HCT116 (cell line): ENCODE measurements around the gene ZDHHC4. TPM values are rescaled to one million over a fixed set of nuclear protein-coding genes. Genes with fewer than 3 reads are reported as not detected.

Experiments used
- ATAC-seq: fragments of 200-7000 bp; cut with Tn5 transposase; 2 replicates; pipeline ENCODE4 v1.9.1; 2020; ENCODE audit warnings: mild to moderate bottlenecking, moderate library complexity
- BruUV-seq: library from RNA; stranded (reverse); fragments of 400-500 nt; replicated peaks from 2 replicates; lab custom pipeline; 2021; lab: Mats Ljungman, UMichigan
- CTCF ChIA-PET: fragments of 300-600 bp; sonication (Branson Sonifier 250); formaldehyde crosslinking; loops from one replicate; lab custom pipeline; 2021; ENCODE audit warnings: antibody characterized with exemption; lab: Charles Lee
- POLR2A ChIA-PET: fragments of 300-600, 350-600 bp; sonication (Branson Sonifier 250); formaldehyde crosslinking; loops from one replicate; lab custom pipeline; 2021; ENCODE audit warnings: antibody characterized with exemption; lab: Charles Lee
- RAD21 ChIA-PET, 2 experiments: fragments of 300-600 bp; sonication (Branson Sonifier 250); formaldehyde crosslinking; loops; one replicate each; lab custom pipeline; 2023; ENCODE audit warnings: low total read pairs in 2 of 2; ENCODE audit not compliant: uncharacterized antibody in 2 of 2, unreplicated experiment in 2 of 2, low non-redundant PET in 1 of 2; lab: Charles Lee
- DNase-seq: peaks from one replicate; pipeline ENCODE4 v3.0.0-alpha.2; 2010; ENCODE audit warnings: low read depth, low spot score
- H2AFZ ChIP-seq: fragments of 200-600 bp; shearing (Covaris generic), sonication (generic); 2 replicates; pipeline ENCODE4 v1.6.1; 2017; ENCODE audit warnings: low read depth, mixed run types, mixed read lengths, antibody characterized with exemption, low read length; ENCODE audit not compliant: poor library complexity, severe bottlenecking
- H3K27ac ChIP-seq: 2 replicates; pipeline ENCODE4 v1.5.1; 2012; ENCODE audit warnings: low read depth, low read length
- H3K27me3 ChIP-seq: fragments of 200-600 bp; sonication (generic); 2 replicates; pipeline ENCODE4 v1.6.1; 2016; ENCODE audit warnings: mixed run types, low read length, mixed read lengths; ENCODE audit not compliant: insufficient read depth
- H3K36me3 ChIP-seq, 2 experiments: fragments of 200-500 bp in 1 of 2; fragments of 200-600 bp in 1 of 2; sonication (Bioruptor generic) in 1 of 2; sonication (generic) in 1 of 2; 2 replicates each; pipeline versions ENCODE4 v1.5.1 to v1.6.1; 2014 to 2016; ENCODE audit warnings: low read length in 2 of 2, inconsistent platforms in 1 of 2, mixed read lengths in 1 of 2, mixed run types in 1 of 2; ENCODE audit not compliant: insufficient read depth in 2 of 2, control insufficient read depth in 1 of 2
- H3K4me1 ChIP-seq, 2 experiments: fragments of 200-600 bp in 1 of 2; sonication (generic) in 1 of 2; 2 replicates each; pipeline versions ENCODE4 v1.5.1 to v1.6.1; 2012 to 2017; ENCODE audit warnings: low read length in 2 of 2, inconsistent platforms in 1 of 2, mild to moderate bottlenecking in 1 of 2, mixed read lengths in 1 of 2, mixed run types in 1 of 2, moderate library complexity in 1 of 2; ENCODE audit not compliant: insufficient read depth in 2 of 2, control insufficient read depth in 1 of 2
- H3K4me2 ChIP-seq: fragments of 200-600 bp; sonication (generic); 2 replicates; pipeline ENCODE4 v1.6.1; 2017; ENCODE audit warnings: mixed run types, low read length, mixed read lengths
- H3K4me3 ChIP-seq, 2 experiments: fragments of 200-600 bp in 1 of 2; sonication (generic) in 1 of 2; replicated peaks in 1 of 2; 2 replicates each; pipeline ENCODE4 v1.5.1; 2011 to 2016; ENCODE audit warnings: low read length in 2 of 2, control low read depth in 1 of 2, low read depth in 1 of 2, mild to moderate bottlenecking in 1 of 2, mixed read lengths in 1 of 2, mixed run types in 1 of 2
- H3K79me2 ChIP-seq: fragments of 200-600 bp; sonication (generic); 2 replicates; pipeline ENCODE4 v1.6.1; 2017; ENCODE audit warnings: mild to moderate bottlenecking, mixed run types, low read length, moderate library complexity, mixed read lengths; ENCODE audit not compliant: insufficient read depth
- H3K9ac ChIP-seq: fragments of 200-600 bp; sonication (generic); 2 replicates; pipeline ENCODE4 v1.6.1; 2016; ENCODE audit warnings: low read length, mixed read lengths
- H3K9me2 ChIP-seq: fragments of 200-600 bp; sonication (generic), shearing (Covaris generic); 2 replicates; pipeline ENCODE4 v1.6.1; 2017; ENCODE audit warnings: mixed run types, mild to moderate bottlenecking, moderate library complexity; ENCODE audit not compliant: insufficient read depth
- H3K9me3 ChIP-seq, 2 experiments: fragments of 200-500 bp in 1 of 2; fragments of 200-600 bp in 1 of 2; sonication (Bioruptor generic) in 1 of 2; sonication (generic) in 1 of 2; 2 replicates each; pipeline ENCODE4 v1.6.1; 2014 to 2017; ENCODE audit warnings: low read length in 2 of 2, mixed read lengths in 2 of 2, inconsistent platforms in 1 of 2, low read depth in 1 of 2, mild to moderate bottlenecking in 1 of 2, mixed run types in 1 of 2, moderate library complexity in 1 of 2; ENCODE audit not compliant: control insufficient read depth in 1 of 2, insufficient read depth in 1 of 2
- H4K20me1 ChIP-seq: fragments of 200-600 bp; sonication (generic), shearing (Covaris generic); 2 replicates; pipeline ENCODE4 v1.6.1; 2017; ENCODE audit warnings: mixed run types, mild to moderate bottlenecking, moderate library complexity; ENCODE audit not compliant: insufficient read depth
- EZH2 ChIP-seq: fragments of 200-600 bp; sonication (generic); IDR thresholded peaks from 2 replicates; pipeline ENCODE4 v1.6.1; 2017; ENCODE audit warnings: antibody characterized with exemption, mixed run types
- FOSL1 ChIP-seq: IDR thresholded peaks from 2 replicates; pipeline ENCODE4 v1.6.1; 2012; ENCODE audit warnings: low read depth
- POLR2AphosphoS5 ChIP-seq: IDR thresholded peaks from 2 replicates; pipeline ENCODE4 v1.6.1; 2011; ENCODE audit warnings: mild to moderate bottlenecking, low read depth, low read length, moderate library complexity
- SP1 ChIP-seq: IDR thresholded peaks from 2 replicates; pipeline ENCODE4 v1.6.1; 2012; ENCODE audit warnings: low read depth
- SRF ChIP-seq: IDR thresholded peaks from 2 replicates; pipeline ENCODE4 v1.6.1; 2012; ENCODE audit warnings: low read depth
- TCF7L2 ChIP-seq: IDR thresholded peaks from 2 replicates; pipeline ENCODE4 v1.7.0; 2011; ENCODE audit warnings: borderline replicate concordance, inconsistent platforms; ENCODE audit not compliant: insufficient read depth, insufficient read length; ENCODE audit errors: extremely low read depth
- ZFX ChIP-seq: fragments of 450-650 bp; IDR thresholded peaks from 2 replicates; pipeline ENCODE4 v1.6.1; 2017
- intact Hi-C: fragments of 100-400 bp; cut with micrococcal nuclease; formaldehyde crosslinking; loops from 2 replicates; pipeline ENCODE4 v1.10.0; 2022
- total RNA-seq: library from RNA; stranded (reverse); gene quantifications from one replicate; pipeline ENCODE4 v1.2.1, GENCODE V29; 2021; ENCODE audit not compliant: unreplicated experiment
- TF ChIP-seq, protein P1 (sequence below): IDR thresholded peaks from 2 replicates; pipeline ENCODE4 v1.6.1; 2012

ZDHHC4 gene
- total RNA-seq, 1 experiment from 2014 or later: 59.3 TPM

DNA sequence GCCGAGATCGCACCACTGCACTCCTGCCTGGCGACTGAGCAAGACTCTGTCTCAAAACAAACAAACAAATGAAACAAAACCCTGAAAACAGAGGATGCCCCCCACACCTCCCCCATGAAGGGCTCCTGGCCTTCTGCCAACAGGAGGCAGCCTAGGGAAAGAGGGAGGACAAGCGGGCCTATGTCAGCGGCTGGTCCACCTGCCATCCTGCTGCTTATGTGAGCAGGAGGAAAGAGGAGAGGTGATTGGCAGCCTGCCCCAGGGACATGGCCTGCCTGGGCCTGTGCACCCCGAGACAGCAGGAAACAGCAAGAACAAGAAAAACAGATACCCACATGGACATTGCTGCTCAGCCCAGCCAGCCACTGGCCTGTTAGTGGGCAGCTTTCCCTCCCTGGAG lies 50.8 kb downstream of the ZDHHC4 start:
- no peak for ATAC-seq
- Histone ChIP-seq H3K9ac (no peak overlapping the region), H3K27me3 (no peaks in the 10 kb centered on the region), H2AFZ (no peak overlapping the region), H3K36me3 (no peaks in the 10 kb centered on the region), H3K27ac (no peak overlapping the region), H3K9me2 (no peaks in the 10 kb centered on the region), H4K20me1 (no peaks in the 10 kb centered on the region), H3K4me1 (peaks cover 4 to 5% of the 10 kb centered on the region in 2 experiments; a peak in 2 of 4 replicates), H3K9me3 (no peaks in the 10 kb centered on the region), H3K79me2 (no peaks in the 10 kb centered on the region), H3K4me3 (no peak overlapping the region), H3K4me2 (no peak overlapping the region)
- no peak for TF ChIP-seq TCF7L2
- no peak for TF ChIP-seq EZH2
- no peak for TF ChIP-seq FOSL1
- TF ChIP-seq SP1: no peak
- no peak; the same call in 1 of the 2 replicates for TF ChIP-seq ZFX
- no peak for TF ChIP-seq POLR2AphosphoS5
- TF ChIP-seq SRF: no peak
- no peak for DNase-seq
- ChIA-PET CTCF (no interaction called here), RAD21 (no interaction called here), POLR2A (no interaction called here)
- intact Hi-C loops: no loop called here
- no TSS peak for BruUV-seq

GRCh38 chr7:6630007-6630849 lies 53.0 kb downstream of the ZDHHC4 start:
- no peak overlapping the region for H3K4me3 ChIP-seq
- H3K9ac ChIP-seq: no peak overlapping the region
- no peak for ATAC-seq
- H3K27me3 ChIP-seq: no peaks in the 10 kb centered on the region
- RAD21 ChIA-PET: no interaction called here
- no peak overlapping the region for H2AFZ ChIP-seq
- H3K4me2 ChIP-seq: no peak overlapping the region
- TF ChIP-seq, protein P1, sequence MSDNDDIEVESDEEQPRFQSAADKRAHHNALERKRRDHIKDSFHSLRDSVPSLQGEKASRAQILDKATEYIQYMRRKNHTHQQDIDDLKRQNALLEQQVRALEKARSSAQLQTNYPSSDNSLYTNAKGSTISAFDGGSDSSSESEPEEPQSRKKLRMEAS: no peak
- no peaks in the 10 kb centered on the region for H3K9me3 ChIP-seq
- POLR2A ChIA-PET: no interaction called here
- H3K9me2 ChIP-seq: no peaks in the 10 kb centered on the region
- intact Hi-C loops: no loop called here
- BruUV-seq: no TSS peak
- CTCF ChIA-PET: no interaction called here
- H3K36me3 ChIP-seq: no peaks in the 10 kb centered on the region
- no peaks in the 10 kb centered on the region for H4K20me1 ChIP-seq
- H3K4me1 ChIP-seq: peaks cover 4 to 5% of the 10 kb centered on the region in 2 experiments; a peak in 2 of 4 replicates
- no peak overlapping the region for H3K27ac ChIP-seq
- H3K79me2 ChIP-seq: no peaks in the 10 kb centered on the region
- no peak for DNase-seq
